PC-3 (cell line): Measurements from ENCODE around the gene PTGS1.

ENCODE experiments used
- EZH2 ChIP-seq: fragments of 300-600 bp; sonication (generic); IDR thresholded peaks from one replicate; pipeline ENCODE4 v1.6.1; 2017; ENCODE audit warnings: antibody characterized with exemption, mild to moderate bottlenecking, low read length; ENCODE audit not compliant: unreplicated experiment
- TF ChIP-seq, protein P1 (sequence below): fragments of 300-600 bp; sonication (generic); conservative IDR thresholded peaks from 2 replicates; pipeline ENCODE4 v1.5.1; 2017; ENCODE audit warnings: antibody characterized with exemption, low read depth, mild to moderate bottlenecking, low read length

- TF ChIP-seq, protein P1, sequence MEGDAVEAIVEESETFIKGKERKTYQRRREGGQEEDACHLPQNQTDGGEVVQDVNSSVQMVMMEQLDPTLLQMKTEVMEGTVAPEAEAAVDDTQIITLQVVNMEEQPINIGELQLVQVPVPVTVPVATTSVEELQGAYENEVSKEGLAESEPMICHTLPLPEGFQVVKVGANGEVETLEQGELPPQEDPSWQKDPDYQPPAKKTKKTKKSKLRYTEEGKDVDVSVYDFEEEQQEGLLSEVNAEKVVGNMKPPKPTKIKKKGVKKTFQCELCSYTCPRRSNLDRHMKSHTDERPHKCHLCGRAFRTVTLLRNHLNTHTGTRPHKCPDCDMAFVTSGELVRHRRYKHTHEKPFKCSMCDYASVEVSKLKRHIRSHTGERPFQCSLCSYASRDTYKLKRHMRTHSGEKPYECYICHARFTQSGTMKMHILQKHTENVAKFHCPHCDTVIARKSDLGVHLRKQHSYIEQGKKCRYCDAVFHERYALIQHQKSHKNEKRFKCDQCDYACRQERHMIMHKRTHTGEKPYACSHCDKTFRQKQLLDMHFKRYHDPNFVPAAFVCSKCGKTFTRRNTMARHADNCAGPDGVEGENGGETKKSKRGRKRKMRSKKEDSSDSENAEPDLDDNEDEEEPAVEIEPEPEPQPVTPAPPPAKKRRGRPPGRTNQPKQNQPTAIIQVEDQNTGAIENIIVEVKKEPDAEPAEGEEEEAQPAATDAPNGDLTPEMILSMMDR, result no peak
- no peak for TF ChIP-seq EZH2
These were observed 37.5 kb upstream of the PTGS1 start for GRCh38 chr9:122333169-122333808.
